Activated CD4-positive, CD25-positive, alpha-beta regulatory T cell treated with anti-CD3 and anti-CD28 coated beads, Interleukin-2, amount 50 U/mL, for 24 hours (primary cell): ENCODE measurements around the gene IQGAP3.
"Not testable (repeated sequence)": the region's sequence is repeated elsewhere in the genome, so short reads cannot be mapped to it uniquely, and the experiment has no call there.

Source experiments
- ATAC-seq, 2 donors: fragments of 150-1000 bp; cut with Tn5 transposase; one replicate each; pipeline ENCODE4 v1.10.0; 2021; ENCODE audit warnings: mild to moderate bottlenecking in 1 of 2, moderate library complexity in 1 of 2

The IQGAP3 gene

GRCh38 chr1:156594190-156594589 is 21.8 kb upstream of the IQGAP3 start:
- ATAC-seq = no peak

GRCh38 chr1:156593661-156593989 is 21.3 kb upstream of the IQGAP3 start:
- no peak for ATAC-seq

- ATAC-seq = no peak
Measured at GRCh38 chr1:156592910-156593660, 20.7 kb upstream of the IQGAP3 start.

GRCh38 chr1:156592158-156592909 is 20.0 kb upstream of the IQGAP3 start:
- ATAC-seq = no peak

GRCh38 chr1:156591432-156592157 is 19.2 kb upstream of the IQGAP3 start, which contains the start of gene NAXE:
Gene NAXE (plus strand): TSS chr1:156591776. CDS start chr1:156591805, 29 bp downstream.
- ATAC-seq = peak; percentile 93

- peak in 1 of 2 donors; percentile 12 for ATAC-seq
Measured at GRCh38 chr1:156591181-156591431, 18.7 kb upstream of the IQGAP3 start.

- no peak for ATAC-seq
Measured at GRCh38 chr1:156590326-156591180, 18.2 kb upstream of the IQGAP3 start.

GRCh38 chr1:156589546-156589945 is 17.2 kb upstream of the IQGAP3 start:
- ATAC-seq = no peak

- ATAC-seq = not testable (repeated sequence)
Measured at GRCh38 chr1:156587927-156588326, 15.6 kb upstream of the IQGAP3 start.

- no peak for ATAC-seq
Measured at GRCh38 chr1:156586892-156587477, 14.6 kb upstream of the IQGAP3 start.

GRCh38 chr1:156586323-156586722 is 14.0 kb upstream of the IQGAP3 start:
- no peak for ATAC-seq

- no peak for ATAC-seq
Measured at GRCh38 chr1:156584813-156585212, 12.4 kb upstream of the IQGAP3 start.

- peak in 1 of 2 donors; percentile 56 for ATAC-seq
Measured at GRCh38 chr1:156583821-156584622, 11.7 kb upstream of the IQGAP3 start.

- ATAC-seq = peak; percentile 13 to 25
Measured at GRCh38 chr1:156582388-156583017, 10.1 kb upstream of the IQGAP3 start.

GRCh38 chr1:156581661-156582387 is 9.5 kb upstream of the IQGAP3 start:
- ATAC-seq = peak; percentile 45 to 64

GRCh38 chr1:156579472-156579871 is 7.1 kb upstream of the IQGAP3 start, which contains the start of gene TTC24:
Gene TTC24 (plus strand): TSS chr1:156579723. CDS start chr1:156581365, 1,642 bp downstream.
- ATAC-seq = no peak

GRCh38 chr1:156578055-156578454 is 5.7 kb upstream of the IQGAP3 start:
- ATAC-seq = no peak

GRCh38 chr1:156577550-156577949 is 5.2 kb upstream of the IQGAP3 start:
- ATAC-seq = no peak

GRCh38 chr1:156574039-156574633 is 1.8 kb upstream of the IQGAP3 start:
- no peak for ATAC-seq

- no peak for ATAC-seq
Measured at GRCh38 chr1:156572663-156573018, 276 bp upstream of the IQGAP3 start.
